ENCODE results near the gene CCDC3.

The CCDC3 gene

DNA sequence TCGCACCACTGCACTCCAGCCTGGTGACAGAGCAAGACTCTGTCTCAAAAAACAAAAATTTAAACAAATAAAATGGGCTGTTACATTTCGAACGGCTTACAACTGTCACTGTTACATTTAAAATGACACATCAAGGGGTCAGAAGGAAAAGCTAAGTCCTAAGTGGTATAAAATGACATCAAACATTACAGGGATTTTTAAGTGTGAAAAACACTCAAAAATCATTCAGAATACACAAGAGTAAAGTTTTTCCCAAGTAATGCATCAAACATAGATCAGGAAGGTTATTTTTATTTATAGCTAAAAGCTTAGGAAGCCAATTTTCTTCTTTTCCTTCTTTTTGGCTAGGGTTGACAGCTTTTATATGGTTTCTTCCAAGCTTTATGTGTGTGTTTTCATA lies 39.0 kb downstream of the CCDC3 start:
- Histone ChIP-seq H3K4me1 (ENCODE audit: control insufficient read depth, insufficient read depth, low read length) (peaks cover 2% of the 10 kb centered on the region), H3K4me3 (ENCODE audit: low read length in 2 of 2) (no peak overlapping the region), H3K36me3 (ENCODE audit: control insufficient read depth in 2 of 2, insufficient read depth in 2 of 2, low read length in 2 of 2) (no peaks in the 10 kb centered on the region), H3K9me3 (ENCODE audit: control insufficient read depth in 2 of 2, low read length in 2 of 2) (peaks cover 0 to 3% of the 10 kb centered on the region in 2 donors), H3K9ac (ENCODE audit: low read length in 2 of 2) (no peak overlapping the region), H3K27ac (ENCODE audit: low read length) (no peak overlapping the region), H3K27me3 (ENCODE audit: control insufficient read depth in 1 of 2, insufficient read depth in 2 of 2, low read length in 2 of 2) (peaks cover 2 to 8% of the 10 kb centered on the region in 2 donors)

DNA sequence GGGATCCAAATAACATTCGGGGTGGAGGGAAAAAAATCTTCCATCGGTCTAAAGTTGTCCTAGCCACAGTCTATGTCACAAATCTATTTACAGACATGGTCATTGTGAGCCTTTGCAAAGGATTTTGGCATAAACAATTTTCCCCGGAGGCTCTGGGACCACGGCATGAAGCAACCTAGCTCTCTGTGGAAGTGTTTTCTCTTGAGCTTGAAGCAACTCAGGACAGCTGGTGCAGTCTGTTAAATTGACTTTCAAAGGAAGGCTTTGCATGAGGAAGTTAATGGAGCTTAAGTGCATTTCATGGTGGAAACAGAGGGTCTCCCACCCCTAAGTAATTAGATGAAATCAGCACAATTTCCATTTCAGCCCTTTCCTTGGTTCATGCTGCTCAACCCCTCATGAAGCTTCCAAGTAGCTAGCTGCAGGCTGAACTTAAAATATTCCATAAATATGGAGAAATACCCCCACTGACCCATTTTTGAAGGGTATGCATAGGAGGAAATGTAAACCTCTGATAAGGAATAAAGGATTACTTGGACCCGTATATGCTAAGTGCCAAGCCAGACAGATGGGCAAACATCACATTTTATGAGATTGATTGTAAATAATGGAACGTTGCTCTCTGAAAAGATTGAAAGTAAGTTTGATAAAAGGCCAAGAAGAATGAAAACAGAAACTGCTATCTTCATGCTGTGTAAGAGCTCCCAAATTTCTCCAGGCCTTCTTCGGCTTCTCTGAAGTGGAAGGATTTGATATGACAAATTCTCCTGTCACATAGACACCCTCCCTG lies 39.9 kb downstream of the CCDC3 start:
- Histone ChIP-seq H3K9ac (ENCODE audit: low read length in 2 of 2) (no peak overlapping the region), H3K27ac (ENCODE audit: low read length) (no peak overlapping the region), H3K9me3 (ENCODE audit: control insufficient read depth in 2 of 2, low read length in 2 of 2) (peaks cover 1 to 3% of the 10 kb centered on the region in 2 donors), H3K4me1 (ENCODE audit: control insufficient read depth, insufficient read depth, low read length) (peaks cover 2% of the 10 kb centered on the region), H3K27me3 (ENCODE audit: control insufficient read depth in 1 of 2, insufficient read depth in 2 of 2, low read length in 2 of 2) (peaks cover 2 to 8% of the 10 kb centered on the region in 2 donors), H3K36me3 (ENCODE audit: control insufficient read depth in 2 of 2, insufficient read depth in 2 of 2, low read length in 2 of 2) (no peaks in the 10 kb centered on the region), H3K4me3 (ENCODE audit: low read length in 2 of 2) (no peak overlapping the region)

DNA sequence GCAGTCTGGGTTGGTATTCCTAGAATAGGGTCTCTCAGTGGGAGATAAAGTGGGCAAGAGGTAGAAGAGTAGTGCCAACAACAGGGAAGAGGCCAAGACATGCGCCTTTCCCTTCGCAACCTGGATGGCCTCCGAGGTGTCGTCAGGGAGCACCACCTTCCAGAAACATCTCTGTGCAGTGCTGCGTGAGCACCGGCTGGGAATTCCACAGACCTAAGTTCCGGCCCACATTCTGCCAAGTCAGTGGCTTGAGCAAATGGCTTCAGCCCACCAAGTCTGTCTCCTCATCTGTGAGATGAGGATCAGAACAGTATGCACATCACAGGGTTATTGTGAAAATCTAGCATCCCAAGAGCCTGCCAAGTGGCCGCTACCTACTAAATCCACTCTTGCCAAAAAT lies 40.6 kb downstream of the CCDC3 start:
- Histone ChIP-seq H3K27me3 (ENCODE audit: control insufficient read depth in 1 of 2, insufficient read depth in 2 of 2, low read length in 2 of 2) (peaks cover 2 to 8% of the 10 kb centered on the region in 2 donors), H3K4me3 (ENCODE audit: low read length in 2 of 2) (peak overlapping the region in 1 of 2 donors; percentile 54), H3K4me1 (ENCODE audit: control insufficient read depth, insufficient read depth, low read length) (peaks cover 2% of the 10 kb centered on the region), H3K9me3 (ENCODE audit: control insufficient read depth in 2 of 2, low read length in 2 of 2) (peaks cover 0 to 2% of the 10 kb centered on the region in 2 donors), H3K9ac (ENCODE audit: low read length in 2 of 2) (no peak overlapping the region), H3K27ac (ENCODE audit: low read length) (no peak overlapping the region), H3K36me3 (ENCODE audit: control insufficient read depth in 2 of 2, insufficient read depth in 2 of 2, low read length in 2 of 2) (no peaks in the 10 kb centered on the region)

DNA sequence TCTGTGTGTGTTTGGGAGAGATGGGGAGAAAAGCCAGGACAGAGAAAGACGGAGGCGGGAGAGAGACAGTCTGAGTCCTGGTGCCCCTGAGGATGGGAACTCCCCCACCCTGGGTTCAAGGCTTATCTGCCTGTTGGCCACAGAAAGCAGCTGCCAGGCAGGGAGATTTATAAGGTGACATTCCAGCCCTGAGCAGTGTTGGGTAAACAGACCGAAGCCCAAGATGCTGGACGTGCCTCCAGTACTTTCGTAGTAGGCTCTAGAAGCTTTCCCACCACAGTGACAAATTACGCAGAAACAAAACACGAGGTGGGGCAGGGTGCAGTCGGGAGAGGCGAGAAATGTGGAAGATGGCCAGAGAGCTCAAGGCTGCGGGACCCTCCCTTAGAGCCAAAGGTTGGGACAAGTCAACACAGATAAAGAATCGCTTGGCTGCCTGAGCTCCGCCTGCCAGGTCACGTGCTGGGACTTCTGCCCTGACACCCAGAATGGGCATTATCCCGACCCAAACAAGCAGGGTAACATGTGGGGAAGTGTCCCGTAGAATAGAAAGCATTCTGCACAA lies 41.1 kb downstream of the CCDC3 start:
- Histone ChIP-seq H3K4me1 (ENCODE audit: control insufficient read depth, insufficient read depth, low read length) (peaks cover 2% of the 10 kb centered on the region), H3K4me3 (ENCODE audit: low read length in 2 of 2) (peak overlapping the region in 1 of 2 donors; percentile 54), H3K9me3 (ENCODE audit: control insufficient read depth in 2 of 2, low read length in 2 of 2) (peaks cover 0 to 2% of the 10 kb centered on the region in 2 donors), H3K27me3 (ENCODE audit: control insufficient read depth in 1 of 2, insufficient read depth in 2 of 2, low read length in 2 of 2) (peaks cover 2 to 8% of the 10 kb centered on the region in 2 donors), H3K9ac (ENCODE audit: low read length in 2 of 2) (no peak overlapping the region), H3K27ac (ENCODE audit: low read length) (no peak overlapping the region), H3K36me3 (ENCODE audit: control insufficient read depth in 2 of 2, insufficient read depth in 2 of 2, low read length in 2 of 2) (no peaks in the 10 kb centered on the region)

DNA sequence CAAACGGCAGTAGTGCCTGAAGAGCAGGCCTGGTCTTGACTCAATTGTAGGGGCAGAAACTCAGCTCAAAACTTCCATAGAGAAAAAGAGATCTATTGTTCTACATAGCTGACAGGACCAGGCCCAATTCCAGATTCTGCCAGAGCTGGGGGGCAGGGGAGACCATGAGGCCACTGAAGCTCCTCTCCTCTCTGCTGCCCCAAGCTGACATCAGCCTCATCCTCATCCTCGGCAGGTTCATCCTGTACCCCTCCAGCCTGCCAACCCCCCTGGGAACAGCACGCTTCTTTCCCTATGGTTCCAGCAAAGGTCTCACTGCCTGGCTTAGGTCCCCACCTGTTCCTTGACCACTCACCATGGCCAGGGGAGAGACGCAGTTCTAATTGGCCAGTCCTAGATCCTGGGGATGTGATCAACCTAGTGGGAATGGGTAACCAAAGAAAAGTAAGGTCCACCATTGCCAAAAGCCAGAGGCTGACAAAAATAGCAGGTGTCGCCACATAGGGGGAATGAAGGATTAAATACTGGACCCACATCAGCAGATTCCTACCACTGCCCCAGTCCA lies 42.9 kb downstream of the CCDC3 start:
- Histone ChIP-seq H3K9ac (ENCODE audit: low read length in 2 of 2) (no peak overlapping the region), H3K4me1 (ENCODE audit: control insufficient read depth, insufficient read depth, low read length) (peaks cover 2% of the 10 kb centered on the region), H3K4me3 (ENCODE audit: low read length in 2 of 2) (no peak overlapping the region), H3K36me3 (ENCODE audit: control insufficient read depth in 2 of 2, insufficient read depth in 2 of 2, low read length in 2 of 2) (no peaks in the 10 kb centered on the region), H3K27ac (ENCODE audit: low read length) (no peak overlapping the region), H3K27me3 (ENCODE audit: control insufficient read depth in 1 of 2, insufficient read depth in 2 of 2, low read length in 2 of 2) (peaks cover 2 to 8% of the 10 kb centered on the region in 2 donors), H3K9me3 (ENCODE audit: control insufficient read depth in 2 of 2, low read length in 2 of 2) (peaks cover 0 to 2% of the 10 kb centered on the region in 2 donors)

DNA sequence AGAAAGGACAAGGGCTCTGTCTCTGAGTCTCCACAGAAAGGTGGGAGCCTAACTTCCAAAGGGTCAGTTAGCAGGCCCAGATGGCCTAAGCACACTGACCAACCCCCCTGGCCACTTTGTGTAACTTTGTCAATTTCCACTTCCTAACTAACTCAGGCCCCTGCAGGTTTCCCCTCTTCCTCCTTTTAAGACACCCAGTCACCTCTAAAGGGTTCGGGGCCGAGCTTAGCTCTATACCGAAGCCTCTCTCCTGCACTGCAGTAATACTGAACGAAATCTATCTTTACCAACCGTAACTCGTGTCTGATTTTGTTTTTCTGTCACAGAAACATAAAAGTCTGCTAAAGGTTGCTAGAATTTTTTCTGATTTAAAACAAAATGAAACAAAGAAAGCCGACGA lies 44.4 kb downstream of the CCDC3 start:
- H3K9me3 ChIP-seq (ENCODE audit: control insufficient read depth in 2 of 2, low read length in 2 of 2): peaks cover 0 to 2% of the 10 kb centered on the region in 2 donors
- peaks cover 2 to 8% of the 10 kb centered on the region in 2 donors for H3K27me3 ChIP-seq (ENCODE audit: control insufficient read depth in 1 of 2, insufficient read depth in 2 of 2, low read length in 2 of 2)
- H3K4me3 ChIP-seq (ENCODE audit: low read length in 2 of 2): no peak overlapping the region
- H3K27ac ChIP-seq (ENCODE audit: low read length): no peak overlapping the region
- H3K36me3 ChIP-seq (ENCODE audit: control insufficient read depth in 2 of 2, insufficient read depth in 2 of 2, low read length in 2 of 2): no peaks in the 10 kb centered on the region
- H3K4me1 ChIP-seq (ENCODE audit: control insufficient read depth, insufficient read depth, low read length): peaks cover 2% of the 10 kb centered on the region
- no peak overlapping the region for H3K9ac ChIP-seq (ENCODE audit: low read length in 2 of 2)

GRCh38 chr10:12954866-12955265 lies 46.6 kb downstream of the CCDC3 start:
- H3K27ac ChIP-seq (ENCODE audit: low read length): no peak overlapping the region
- no peaks in the 10 kb centered on the region for H3K36me3 ChIP-seq (ENCODE audit: control insufficient read depth in 2 of 2, insufficient read depth in 2 of 2, low read length in 2 of 2)

DNA sequence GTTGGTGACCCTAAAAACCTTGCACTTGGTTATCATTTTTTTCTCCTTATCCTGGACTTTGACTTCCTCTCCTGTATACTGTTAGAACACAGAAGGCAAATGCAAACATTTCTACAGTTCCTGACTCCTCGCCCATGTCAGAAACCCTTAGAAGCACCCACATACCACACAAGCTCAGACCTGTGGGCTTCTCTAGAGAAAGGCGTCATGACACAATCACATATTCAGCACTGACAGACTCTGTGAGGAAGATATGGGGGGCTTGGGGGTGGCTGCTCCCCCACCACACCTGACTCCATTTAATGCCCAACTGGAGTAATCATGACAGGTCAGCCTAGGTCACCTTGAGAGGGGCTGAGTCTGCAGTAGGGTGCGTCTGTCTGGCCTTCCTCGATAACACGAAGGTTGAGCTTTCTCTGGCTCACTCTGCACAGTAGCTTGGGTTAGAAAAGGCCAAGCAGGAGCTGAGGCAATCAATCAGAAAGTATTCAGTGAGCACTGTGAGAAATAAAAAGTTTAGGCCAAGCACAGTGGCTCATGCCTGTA lies 50.9 kb downstream of the CCDC3 start:
- Histone ChIP-seq H3K4me1 (ENCODE audit: control insufficient read depth, insufficient read depth, low read length) (no peaks in the 10 kb centered on the region), H3K27ac (ENCODE audit: low read length) (no peak overlapping the region), H3K27me3 (ENCODE audit: control insufficient read depth in 1 of 2, insufficient read depth in 2 of 2, low read length in 2 of 2) (no peaks in the 10 kb centered on the region), H3K9me3 (ENCODE audit: control insufficient read depth in 2 of 2, low read length in 2 of 2) (no peaks in the 10 kb centered on the region), H3K36me3 (ENCODE audit: control insufficient read depth in 2 of 2, insufficient read depth in 2 of 2, low read length in 2 of 2) (no peaks in the 10 kb centered on the region), H3K9ac (ENCODE audit: low read length in 2 of 2) (no peak overlapping the region), H3K4me3 (ENCODE audit: low read length in 2 of 2) (no peak overlapping the region)

More at GRCh38 chr10:12954866-12955265, 46.6 kb downstream of the CCDC3 start:
- Histone ChIP-seq H3K4me3 (ENCODE audit: low read length in 2 of 2) (no peak overlapping the region), H3K4me1 (ENCODE audit: control insufficient read depth, insufficient read depth, low read length) (no peaks in the 10 kb centered on the region), H3K27me3 (ENCODE audit: control insufficient read depth in 1 of 2, insufficient read depth in 2 of 2, low read length in 2 of 2) (no peaks in the 10 kb centered on the region), H3K9ac (ENCODE audit: low read length in 2 of 2) (no peak overlapping the region), H3K9me3 (ENCODE audit: control insufficient read depth in 2 of 2, low read length in 2 of 2) (peaks cover 0 to 2% of the 10 kb centered on the region in 2 donors)

DNA sequence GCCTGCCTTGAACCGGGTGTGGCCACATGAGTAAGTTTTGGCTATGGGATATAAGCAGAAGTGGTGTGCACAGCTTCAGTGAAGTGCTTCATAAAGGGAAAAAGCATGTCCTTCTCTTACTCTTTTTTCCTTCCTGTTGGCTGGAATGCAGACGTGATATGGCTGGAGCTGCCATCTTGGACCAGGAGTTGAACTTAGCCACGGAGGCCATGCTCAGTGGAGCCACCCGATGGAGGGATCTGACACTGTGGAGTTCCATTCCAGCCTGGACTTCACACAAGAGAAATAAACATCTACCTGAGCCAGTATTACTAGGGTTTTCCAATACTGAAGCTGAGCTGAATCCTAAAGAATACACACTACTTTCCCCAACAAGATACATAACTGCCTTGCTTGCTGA lies 52.3 kb downstream of the CCDC3 start:
- no peak overlapping the region for H3K4me3 ChIP-seq (ENCODE audit: low read length in 2 of 2)
- H3K27me3 ChIP-seq (ENCODE audit: control insufficient read depth in 1 of 2, insufficient read depth in 2 of 2, low read length in 2 of 2): no peaks in the 10 kb centered on the region
- no peaks in the 10 kb centered on the region for H3K4me1 ChIP-seq (ENCODE audit: control insufficient read depth, insufficient read depth, low read length)
- no peaks in the 10 kb centered on the region for H3K36me3 ChIP-seq (ENCODE audit: control insufficient read depth in 2 of 2, insufficient read depth in 2 of 2, low read length in 2 of 2)
- H3K27ac ChIP-seq (ENCODE audit: low read length): no peak overlapping the region
- H3K9ac ChIP-seq (ENCODE audit: low read length in 2 of 2): no peak overlapping the region
- no peaks in the 10 kb centered on the region for H3K9me3 ChIP-seq (ENCODE audit: control insufficient read depth in 2 of 2, low read length in 2 of 2)

DNA sequence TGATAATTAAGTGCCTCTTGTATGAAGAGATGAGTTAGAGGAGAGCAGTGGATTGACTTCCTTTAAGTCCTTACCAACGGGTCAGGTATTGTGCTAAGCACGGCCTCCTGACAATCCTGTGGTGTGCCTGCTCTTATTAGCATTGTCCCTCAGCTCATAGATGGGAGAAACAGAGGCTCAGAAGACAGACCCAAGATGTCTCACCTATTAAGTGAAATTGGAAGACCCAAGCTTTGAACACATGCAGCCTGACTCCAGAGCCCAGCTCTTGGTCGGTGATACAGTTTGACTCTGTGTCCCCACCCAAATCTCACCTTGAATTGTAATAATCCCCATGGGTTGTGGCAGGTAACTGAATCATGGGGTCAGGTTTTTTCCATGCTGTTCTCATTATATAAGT lies 53.8 kb downstream of the CCDC3 start:
- Histone ChIP-seq H3K27me3 (ENCODE audit: control insufficient read depth in 1 of 2, insufficient read depth in 2 of 2, low read length in 2 of 2) (no peaks in the 10 kb centered on the region), H3K27ac (ENCODE audit: low read length) (no peak overlapping the region), H3K4me3 (ENCODE audit: low read length in 2 of 2) (no peak overlapping the region), H3K36me3 (ENCODE audit: control insufficient read depth in 2 of 2, insufficient read depth in 2 of 2, low read length in 2 of 2) (no peaks in the 10 kb centered on the region), H3K9ac (ENCODE audit: low read length in 2 of 2) (no peak overlapping the region), H3K4me1 (ENCODE audit: control insufficient read depth, insufficient read depth, low read length) (no peaks in the 10 kb centered on the region), H3K9me3 (ENCODE audit: control insufficient read depth in 2 of 2, low read length in 2 of 2) (no peaks in the 10 kb centered on the region)
